K562 (cell line): ENCODE measurements around the gene DHPS.

Experiments used
- ATF3 ChIP-seq, 2 experiments: fragments of 450-650 bp in 1 of 2; sonication (generic) in 1 of 2; formaldehyde crosslinking in 1 of 2; IDR thresholded peaks in 1 of 2; conservative IDR thresholded peaks in 1 of 2; 2 replicates each; pipeline versions ENCODE4 v1.6.1 to v1.8.1; 2016 to 2023; ENCODE audit warnings: mild to moderate bottlenecking in 2 of 2, moderate library complexity in 2 of 2, inconsistent platforms in 1 of 2, missing genetic modification reagents in 1 of 2
- CREB1 ChIP-seq, 2 experiments: sonication (generic) in 1 of 2; formaldehyde crosslinking in 1 of 2; IDR thresholded peaks; 2 replicates each; pipeline versions ENCODE4 v1.6.1 to v1.8.0; 2012 to 2022; ENCODE audit warnings: inconsistent platforms in 1 of 2, mild to moderate bottlenecking in 1 of 2, missing genetic modification reagents in 1 of 2, moderate library complexity in 1 of 2
- CREM ChIP-seq: IDR thresholded peaks from 2 replicates; pipeline ENCODE4 v1.6.1; 2014; ENCODE audit warnings: antibody characterized with exemption, low read depth
- EZH2 ChIP-seq: IDR thresholded peaks from 2 replicates; pipeline ENCODE4 v1.6.1; 2012; ENCODE audit warnings: low read depth, mild to moderate bottlenecking, inconsistent platforms, low read length, borderline replicate concordance
- FOXK2 ChIP-seq, 2 experiments: fragments of 450-650 bp; IDR thresholded peaks in 1 of 2; conservative IDR thresholded peaks in 1 of 2; 2 replicates each; pipeline ENCODE4 v1.6.1; 2016; ENCODE audit warnings: low read depth in 2 of 2, mild to moderate bottlenecking in 1 of 2

- TF ChIP-seq CREB1 (IDR thresholded peaks at IDR 0.05) (no peak), CREB1 (CRISPR knock-in tag; IDR thresholded peaks at IDR 0.05) (no peak), EZH2 (no peak), FOXK2 (conservative IDR thresholded peaks at IDR 0.05 in 1 of 2, IDR thresholded peaks at IDR 0.05 in 1 of 2; ENCODE audit: low read depth in 2 of 2) (no peak), CREM (no peak), ATF3 (IDR thresholded peaks at IDR 0.05) (no peak), ATF3 (CRISPR knock-in tag; conservative IDR thresholded peaks at IDR 0.05) (no peak)
These were observed 39.2 kb downstream of the DHPS start for GRCh38 chr19:12642506-12642905.
